ENCODE data around the gene KANK4.

KANK4 gene

DNA sequence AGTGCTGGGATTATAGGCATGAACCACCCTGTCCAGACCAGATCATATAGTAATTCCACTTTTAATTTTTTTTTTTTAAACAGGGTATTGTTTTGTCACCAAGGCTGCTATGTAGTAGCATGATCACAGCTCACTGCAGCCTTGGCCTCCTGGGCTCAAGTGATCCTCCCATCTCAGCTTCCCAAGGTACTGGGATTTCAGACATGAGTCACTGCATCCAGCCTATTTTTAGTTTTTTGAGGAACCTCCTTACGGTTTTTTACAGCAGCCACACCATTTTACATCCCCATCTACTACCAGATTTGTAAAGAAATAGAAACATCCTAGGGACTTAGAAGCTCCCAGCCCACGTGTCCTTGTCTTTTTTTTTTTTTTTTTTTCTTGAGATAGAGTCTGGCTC is 100.6 kb downstream of the KANK4 start:
- TF ChIP-seq, protein P1, sequence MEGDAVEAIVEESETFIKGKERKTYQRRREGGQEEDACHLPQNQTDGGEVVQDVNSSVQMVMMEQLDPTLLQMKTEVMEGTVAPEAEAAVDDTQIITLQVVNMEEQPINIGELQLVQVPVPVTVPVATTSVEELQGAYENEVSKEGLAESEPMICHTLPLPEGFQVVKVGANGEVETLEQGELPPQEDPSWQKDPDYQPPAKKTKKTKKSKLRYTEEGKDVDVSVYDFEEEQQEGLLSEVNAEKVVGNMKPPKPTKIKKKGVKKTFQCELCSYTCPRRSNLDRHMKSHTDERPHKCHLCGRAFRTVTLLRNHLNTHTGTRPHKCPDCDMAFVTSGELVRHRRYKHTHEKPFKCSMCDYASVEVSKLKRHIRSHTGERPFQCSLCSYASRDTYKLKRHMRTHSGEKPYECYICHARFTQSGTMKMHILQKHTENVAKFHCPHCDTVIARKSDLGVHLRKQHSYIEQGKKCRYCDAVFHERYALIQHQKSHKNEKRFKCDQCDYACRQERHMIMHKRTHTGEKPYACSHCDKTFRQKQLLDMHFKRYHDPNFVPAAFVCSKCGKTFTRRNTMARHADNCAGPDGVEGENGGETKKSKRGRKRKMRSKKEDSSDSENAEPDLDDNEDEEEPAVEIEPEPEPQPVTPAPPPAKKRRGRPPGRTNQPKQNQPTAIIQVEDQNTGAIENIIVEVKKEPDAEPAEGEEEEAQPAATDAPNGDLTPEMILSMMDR (IDR thresholded peaks at IDR 0.05; ENCODE audit: low read depth, low read length) = no peak
- in situ Hi-C loops (cut with HindIII; ENCODE audit: low sequenced_read_pairs) = no loop called here

DNA sequence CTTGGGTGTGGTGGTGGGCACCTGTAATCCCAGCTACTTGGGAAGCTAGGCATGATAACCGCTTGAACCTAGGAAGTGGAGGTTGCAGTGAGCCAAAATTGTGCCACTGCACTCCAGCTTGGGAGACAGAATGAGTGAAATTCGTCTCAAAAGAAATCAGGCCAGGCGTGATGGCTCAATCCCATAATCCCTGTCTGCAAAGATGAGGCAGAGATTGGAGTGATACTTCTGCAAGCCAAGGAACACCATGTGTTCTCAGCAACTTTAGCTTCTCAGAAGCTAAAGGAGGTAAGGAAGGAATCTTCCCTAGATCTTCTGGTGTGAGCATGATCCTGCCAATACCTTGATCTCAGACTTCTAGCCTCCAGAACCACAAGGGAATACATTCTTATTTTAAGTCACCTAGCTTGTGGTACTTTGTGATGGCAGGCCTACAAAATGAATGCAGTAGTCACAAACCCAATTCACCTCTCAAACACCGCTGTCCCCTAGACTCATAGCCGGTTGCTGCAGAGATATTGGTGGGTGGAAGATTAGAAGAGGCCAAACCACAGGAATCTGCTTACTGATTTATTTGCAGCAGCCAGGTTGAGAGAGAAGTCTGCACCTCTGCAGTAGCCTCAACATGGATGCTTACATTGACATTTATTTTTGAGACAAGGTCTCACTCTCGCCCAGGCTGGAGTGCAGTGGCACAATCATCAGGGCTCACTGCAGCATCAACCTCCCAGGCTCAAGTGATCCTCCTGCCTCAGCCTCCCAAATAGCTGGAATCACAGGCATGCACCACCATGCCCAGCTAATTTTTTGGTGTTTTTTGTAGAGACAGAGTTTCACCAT is 105.9 kb downstream of the KANK4 start:
- TF ChIP-seq, protein P1 (IDR thresholded peaks at IDR 0.05; ENCODE audit: low read depth, low read length) = no peak
- in situ Hi-C loops (cut with HindIII; ENCODE audit: low sequenced_read_pairs) = no loop called here
- no peak overlapping the region for H3K4me3 ChIP-seq (ENCODE audit: low read depth, low read length)
- DNase-seq (ENCODE audit: low read depth, low spot score) = no peak

More for the DNA sequence above, 100.6 kb downstream of the KANK4 start:
- no peak overlapping the region for H3K4me3 ChIP-seq (ENCODE audit: low read depth, low read length)
- DNase-seq (ENCODE audit: low read depth, low spot score) = no peak

DNA sequence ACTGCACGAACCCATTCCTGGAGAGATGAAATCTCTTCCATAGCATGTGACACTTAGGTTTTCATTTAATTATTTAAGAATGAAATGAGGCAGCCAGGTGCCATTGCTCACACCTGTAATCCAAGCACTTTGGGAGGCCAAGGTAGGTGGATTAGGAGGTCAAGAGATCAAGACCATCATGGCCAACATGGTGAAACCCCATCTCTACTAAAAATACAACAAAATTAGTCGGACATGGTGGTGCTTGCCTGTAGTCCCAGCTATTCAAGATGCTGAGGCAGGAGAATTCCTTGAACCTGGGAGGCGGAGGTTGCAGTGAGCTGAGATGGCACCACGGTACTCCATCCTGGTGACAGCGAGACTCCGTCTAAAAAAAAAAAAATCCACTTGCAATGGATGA is 106.8 kb downstream of the KANK4 start:
- in situ Hi-C loops (cut with HindIII; ENCODE audit: low sequenced_read_pairs) = no loop called here
- DNase-seq (ENCODE audit: low read depth, low spot score) = no peak
- TF ChIP-seq, protein P1 (IDR thresholded peaks at IDR 0.05; ENCODE audit: low read depth, low read length) = no peak
- no peak overlapping the region for H3K4me3 ChIP-seq (ENCODE audit: low read depth, low read length)

DNA sequence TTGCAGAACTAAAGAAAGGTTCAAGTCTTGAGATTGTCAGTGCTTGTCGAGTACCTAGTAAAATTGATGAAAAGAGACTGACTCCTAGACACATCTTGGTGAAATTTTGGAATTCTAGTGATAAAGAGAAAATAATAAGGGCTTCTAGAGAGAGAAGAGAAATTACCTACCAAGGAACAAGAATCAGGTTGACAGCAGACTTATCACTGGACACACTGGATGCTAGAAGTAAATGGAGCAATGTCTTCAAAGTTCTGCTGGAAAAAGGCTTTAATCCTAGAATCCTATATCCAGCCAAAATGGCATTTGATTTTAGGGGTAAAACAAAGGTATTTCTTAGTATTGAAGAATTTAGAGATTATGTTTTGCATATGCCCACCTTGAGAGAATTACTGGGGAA is 108.3 kb downstream of the KANK4 start:
- TF ChIP-seq, protein P1 (IDR thresholded peaks at IDR 0.05; ENCODE audit: low read depth, low read length) = no peak
- no peak for DNase-seq (ENCODE audit: low read depth, low spot score)
- no peak overlapping the region for H3K4me3 ChIP-seq (ENCODE audit: low read depth, low read length)
- in situ Hi-C loops (cut with HindIII; ENCODE audit: low sequenced_read_pairs) = no loop called here

DNA sequence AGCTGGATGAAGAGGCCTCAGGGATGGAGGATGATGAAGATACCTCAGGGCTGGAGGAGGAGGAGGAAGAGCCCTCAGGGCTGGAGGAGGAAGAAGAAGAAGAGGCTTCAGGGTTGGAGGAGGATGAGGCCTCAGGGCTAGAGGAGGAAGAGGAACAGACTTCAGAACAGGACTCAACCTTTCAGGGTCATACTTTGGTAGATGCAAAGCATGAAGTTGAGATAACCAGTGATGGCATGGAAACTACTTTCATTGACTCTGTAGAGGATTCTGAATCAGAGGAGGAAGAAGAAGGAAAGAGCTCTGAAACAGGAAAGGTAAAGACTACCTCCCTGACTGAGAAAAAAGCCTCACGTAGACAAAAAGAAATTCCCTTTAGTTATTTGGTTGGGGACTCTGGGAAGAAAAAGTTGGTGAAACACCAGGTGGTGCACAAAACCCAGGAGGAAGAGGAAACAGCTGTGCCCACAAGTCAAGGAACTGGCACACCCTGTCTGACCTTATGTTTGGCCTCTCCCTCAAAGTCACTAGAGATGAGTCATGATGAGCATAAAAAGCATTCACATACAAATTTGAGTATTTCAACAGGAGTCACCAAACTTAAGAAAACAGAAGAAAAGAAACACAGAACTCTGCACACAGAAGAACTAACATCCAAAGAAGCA is 109.2 kb downstream of the KANK4 start:
- no peak overlapping the region for H3K4me3 ChIP-seq (ENCODE audit: low read depth, low read length)
- no peak for DNase-seq (ENCODE audit: low read depth, low spot score)
- TF ChIP-seq, protein P1 (IDR thresholded peaks at IDR 0.05; ENCODE audit: low read depth, low read length) = no peak
- in situ Hi-C loops (cut with HindIII; ENCODE audit: low sequenced_read_pairs) = no loop called here

DNA sequence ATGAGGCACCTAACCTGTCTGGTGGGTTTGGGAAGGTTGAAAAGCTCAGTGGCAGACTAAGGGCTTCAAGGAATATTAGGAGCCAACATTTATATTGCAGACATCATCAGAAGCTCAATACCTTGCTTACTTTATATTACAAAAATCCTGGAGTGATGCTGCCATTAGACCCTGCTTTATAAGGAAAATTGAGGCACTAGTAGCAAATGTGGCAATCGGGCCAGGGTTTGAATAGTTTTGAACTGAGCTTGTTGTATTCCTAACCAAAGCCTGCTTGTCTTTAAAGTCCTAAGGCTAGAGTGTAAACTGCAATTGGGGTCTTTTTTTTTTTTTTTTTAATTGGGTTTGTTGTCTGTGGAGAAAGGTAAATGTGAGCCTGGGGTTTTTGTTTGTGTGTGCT is 110.3 kb downstream of the KANK4 start:
- DNase-seq (ENCODE audit: low read depth, low spot score) = no peak
- in situ Hi-C loops (cut with HindIII; ENCODE audit: low sequenced_read_pairs) = no loop called here
- TF ChIP-seq, protein P1 (IDR thresholded peaks at IDR 0.05; ENCODE audit: low read depth, low read length) = no peak
- H3K4me3 ChIP-seq (ENCODE audit: low read depth, low read length) = no peak overlapping the region
